HG03066 (cell line): Measurements from ENCODE around the gene COA3.

ENCODE experiments used
- ATAC-seq: cut with Tn5 transposase; IDR thresholded peaks from one replicate; pipeline ENCODE4 v1.9.1; 2021; ENCODE audit warnings: low read depth; ENCODE audit not compliant: unreplicated experiment

COA3 gene

DNA sequence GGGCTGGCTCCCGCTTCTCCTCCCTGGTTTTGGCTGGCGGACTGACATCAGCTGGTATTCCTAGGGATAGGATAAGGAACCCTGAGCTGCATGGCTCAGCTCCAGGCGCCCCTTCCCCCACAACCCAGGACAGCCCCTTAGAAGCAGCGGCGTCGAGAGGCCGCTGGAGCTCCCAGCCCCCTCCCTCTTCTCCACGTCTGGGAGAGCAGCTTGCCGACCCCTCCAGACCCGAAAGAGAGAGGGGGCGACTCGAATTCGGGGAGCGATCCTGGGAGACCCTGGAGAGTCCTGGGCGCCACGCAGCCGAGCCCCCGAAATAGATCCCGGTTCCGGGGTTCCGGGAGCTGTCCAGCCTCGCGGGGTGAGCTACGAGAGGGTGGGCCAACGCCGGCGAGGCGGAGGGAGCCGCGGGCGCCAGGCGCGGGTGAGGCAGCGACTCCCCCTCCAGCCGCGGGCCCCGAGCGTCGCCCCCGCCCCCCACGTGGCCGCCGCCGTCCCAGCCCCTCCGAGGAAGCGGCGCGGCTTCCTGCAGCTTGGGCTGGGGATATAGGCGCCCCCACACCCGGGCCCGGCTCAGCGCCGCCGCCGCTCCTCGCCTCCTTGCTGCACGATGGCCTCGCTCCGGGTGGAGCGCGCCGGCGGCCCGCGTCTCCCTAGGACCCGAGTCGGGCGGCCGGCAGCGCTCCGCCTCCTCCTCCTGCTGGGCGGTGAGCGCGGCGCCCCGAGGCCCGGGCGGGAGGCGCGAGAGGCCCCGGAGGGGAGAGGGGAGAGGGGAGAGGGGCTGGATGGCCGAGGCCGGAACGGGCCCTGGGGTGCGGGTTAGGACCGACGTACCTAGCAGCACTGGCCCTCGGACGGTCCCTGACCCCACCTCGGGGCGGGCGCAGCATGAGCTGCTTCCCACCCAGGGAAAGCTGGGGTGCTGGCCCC lies 37.6 kb downstream of the COA3 start, which contains the start of gene RAMP2:
Gene RAMP2 (plus strand): TSS at position 576 of the 930 bp plus-strand sequence. CDS start 35 bp downstream, at position 611.
- no peak for ATAC-seq

DNA sequence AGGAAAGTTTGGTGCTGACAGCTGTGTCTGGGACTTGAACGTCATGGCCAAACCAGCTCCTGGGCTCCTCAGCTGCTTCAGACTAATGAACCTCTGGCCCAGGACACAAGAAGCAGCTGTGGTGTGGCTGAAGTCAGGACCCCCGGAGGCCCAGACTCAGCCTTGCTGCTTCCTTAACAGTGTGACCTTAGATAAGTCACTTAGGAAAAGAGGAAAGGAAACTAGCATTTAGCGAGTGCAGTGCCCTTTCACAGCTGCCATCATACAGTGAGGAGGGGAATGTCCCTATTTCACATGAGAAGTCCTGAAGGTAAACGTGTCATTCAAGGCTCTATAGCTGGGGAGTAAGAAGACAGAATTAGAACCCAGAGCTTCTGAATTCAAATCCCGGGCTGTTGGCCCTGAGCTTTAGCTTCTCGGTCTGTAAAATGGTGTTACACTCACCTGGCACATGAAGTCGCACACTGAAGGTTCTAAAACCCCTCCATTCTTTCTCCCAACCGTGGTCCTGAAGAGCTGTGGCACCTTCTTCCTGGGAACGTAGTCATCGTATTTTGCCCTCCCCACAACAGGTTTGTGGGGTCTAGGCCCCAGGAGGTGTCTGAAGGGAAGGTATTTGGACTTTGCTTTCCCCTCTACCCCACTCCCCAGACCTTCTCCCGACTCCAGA lies 38.4 kb downstream of the COA3 start:
- no peak for ATAC-seq

DNA sequence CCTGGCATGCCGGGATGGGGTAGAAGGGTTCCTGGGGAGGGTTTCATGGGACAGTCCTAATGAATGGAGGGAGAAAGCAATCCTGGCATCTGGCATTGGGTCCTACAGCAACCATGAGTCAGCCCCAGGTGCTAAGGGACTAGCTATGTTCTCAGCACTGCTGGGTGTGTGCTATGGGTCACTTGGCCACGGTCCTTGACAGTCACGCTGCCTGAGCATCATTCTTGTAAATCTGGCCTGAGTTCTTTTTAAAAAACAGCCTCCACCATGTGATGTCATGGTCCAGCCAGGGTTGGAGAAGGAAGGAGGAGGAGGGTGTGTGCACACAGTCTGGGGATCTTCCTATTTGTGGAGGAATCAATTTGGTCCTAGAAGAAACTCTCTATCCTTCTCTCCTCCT lies 43.7 kb downstream of the COA3 start:
- ATAC-seq = no peak

DNA sequence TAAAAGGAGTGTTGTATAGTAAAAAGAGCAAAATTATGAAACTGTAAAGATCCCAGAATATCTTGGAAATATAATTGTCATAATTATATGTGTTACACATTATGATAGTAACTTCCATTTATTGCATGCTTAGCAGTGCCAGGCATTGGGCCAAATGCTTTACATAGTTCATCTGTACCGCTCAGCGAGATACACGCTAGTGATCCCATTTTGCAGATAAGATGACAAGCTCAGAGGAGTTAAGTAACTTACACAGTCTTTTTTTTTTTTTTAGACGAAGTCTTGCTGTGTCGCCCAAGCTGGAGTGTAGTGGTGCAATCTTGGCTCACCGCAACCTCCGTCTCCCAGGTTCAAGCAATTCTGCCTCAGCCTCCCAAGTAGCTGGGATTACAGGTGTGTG lies 46.9 kb downstream of the COA3 start:
- ATAC-seq = no peak

DNA sequence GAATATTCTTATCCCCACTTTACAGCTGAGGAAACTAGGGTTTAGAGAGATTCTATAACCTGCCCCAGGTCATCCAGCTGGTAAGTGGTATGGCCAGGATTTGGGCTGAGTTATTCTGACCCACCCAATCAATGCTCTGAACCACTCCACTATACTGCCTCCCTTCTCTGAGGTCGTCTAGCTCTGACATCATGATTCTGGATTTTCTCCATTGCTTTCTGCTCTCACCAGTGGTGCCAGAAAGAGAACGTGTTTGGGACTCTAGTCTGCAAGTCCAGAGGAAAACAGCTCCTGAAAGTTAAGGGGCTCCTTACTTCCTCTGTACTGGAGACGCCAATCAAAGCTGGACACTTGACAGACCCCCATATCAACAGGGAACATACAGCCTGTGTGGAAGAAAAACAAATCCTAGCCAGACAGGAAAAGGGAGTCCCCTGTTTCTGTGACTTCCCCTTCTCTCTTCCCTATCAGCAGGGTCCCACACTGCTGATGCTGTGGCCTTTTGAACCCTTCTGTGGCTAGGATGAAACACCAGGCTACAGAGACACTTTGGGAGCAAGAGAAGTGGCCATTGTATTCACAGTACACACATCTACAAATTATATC lies 47.7 kb downstream of the COA3 start:
- ATAC-seq = no peak

DNA sequence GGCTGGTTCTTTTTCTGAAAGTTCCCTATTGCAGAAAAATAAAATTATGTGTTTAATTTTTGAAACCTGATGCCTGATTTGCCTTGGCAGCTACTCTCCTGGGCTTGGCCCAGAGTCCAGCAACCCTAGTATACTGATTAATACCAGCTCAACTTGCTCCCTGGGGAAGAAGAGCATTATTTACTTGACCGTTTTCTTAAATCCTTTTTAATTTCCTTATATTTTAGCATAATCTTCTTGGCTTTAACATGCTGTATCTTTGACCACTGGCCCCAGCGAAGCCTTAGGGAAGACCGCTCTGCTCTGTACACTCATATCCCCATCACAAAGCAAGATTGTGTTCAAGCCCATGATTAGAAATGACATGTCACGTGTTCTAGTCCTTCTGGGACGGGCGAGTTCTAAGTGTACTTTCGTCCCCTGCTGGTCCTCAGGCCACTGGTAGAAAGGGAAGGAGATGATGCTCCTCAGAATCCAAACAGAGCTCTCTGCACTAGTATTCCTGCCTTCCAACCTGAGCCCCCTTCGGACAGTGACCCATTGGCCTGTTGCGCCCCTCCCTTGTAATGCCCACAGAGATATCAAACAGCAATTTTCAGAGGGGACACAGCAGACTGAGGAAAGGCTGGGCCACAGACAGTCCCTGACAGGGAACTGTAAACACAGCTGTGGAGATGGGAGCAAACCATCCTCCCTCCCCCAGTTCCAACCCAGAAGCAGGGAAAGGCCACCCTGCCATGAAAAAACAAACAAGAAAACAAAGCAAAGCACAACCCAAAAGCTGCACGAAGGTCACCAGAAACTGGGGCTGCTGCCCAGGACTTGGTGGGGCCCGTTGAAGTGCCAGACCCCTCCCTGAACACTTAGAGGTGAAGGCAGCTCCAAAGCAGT lies 49.4 kb downstream of the COA3 start:
- no peak for ATAC-seq

DNA sequence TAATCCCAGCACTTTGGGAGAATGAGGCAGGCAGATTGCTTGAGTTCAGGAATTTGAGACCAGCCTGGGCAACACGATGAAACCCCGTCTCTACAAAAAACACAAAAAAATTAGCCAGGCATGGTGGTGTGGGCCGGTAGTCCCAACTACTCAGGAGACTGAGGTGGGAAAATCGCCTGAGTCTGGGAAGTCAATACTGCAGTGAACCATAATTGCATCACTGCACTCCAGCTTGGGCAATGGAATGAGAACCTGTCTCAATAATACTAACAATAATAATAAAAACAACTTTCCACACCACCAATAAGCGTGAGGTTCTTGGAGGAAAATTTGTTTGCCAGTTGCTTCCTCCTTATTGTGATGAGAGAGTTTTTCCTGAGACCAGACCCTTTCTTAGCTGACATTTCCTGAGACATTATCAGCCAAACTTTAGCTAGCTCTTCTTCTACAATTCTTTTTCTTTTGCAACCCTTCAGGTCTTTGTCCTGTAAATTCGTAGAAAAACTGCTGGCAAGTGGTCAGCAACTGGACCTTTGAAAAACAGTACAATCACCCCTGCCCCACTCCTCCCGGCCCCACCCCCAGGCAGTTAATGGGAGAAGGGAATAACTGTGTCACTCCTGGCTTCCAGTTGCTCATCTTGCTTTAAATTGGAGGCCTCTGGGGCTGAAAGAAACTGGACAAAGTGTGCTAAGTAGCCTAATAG lies 50.1 kb downstream of the COA3 start:
- ATAC-seq = no peak
